HPDE6-E6E7 (cell line): ENCODE results near the gene ESYT2.

ENCODE experiments used
- DNase-seq: peaks from one replicate; pipeline ENCODE4 v3.0.0; 2011; ENCODE audit warnings: missing footprints; ENCODE audit errors: extremely low spot score

The ESYT2 gene

GRCh38 chr7:158827411-158828132 lies 1.7 kb downstream of the ESYT2 start:
- no peak for DNase-seq

- no peak for DNase-seq
Measured at GRCh38 chr7:158825628-158826289, 3.5 kb downstream of the ESYT2 start.

GRCh38 chr7:158824028-158824427 lies 5.3 kb downstream of the ESYT2 start:
- no peak for DNase-seq

- DNase-seq: peak; percentile 66
Measured at GRCh38 chr7:158821171-158822031, 7.9 kb downstream of the ESYT2 start.

GRCh38 chr7:158820656-158821055 lies 8.7 kb downstream of the ESYT2 start:
- no peak for DNase-seq

GRCh38 chr7:158819571-158820203 lies 9.6 kb downstream of the ESYT2 start:
- no peak for DNase-seq

- DNase-seq: peak; percentile 86
Measured at GRCh38 chr7:158818325-158819213, 10.7 kb downstream of the ESYT2 start.

- peak; percentile 60 for DNase-seq
Measured at GRCh38 chr7:158816995-158817394, 12.3 kb downstream of the ESYT2 start.

GRCh38 chr7:158816271-158816670 lies 13.0 kb downstream of the ESYT2 start:
- DNase-seq: no peak

- no peak for DNase-seq
Measured at GRCh38 chr7:158815800-158816128, 13.5 kb downstream of the ESYT2 start.

GRCh38 chr7:158815083-158815799 lies 14.1 kb downstream of the ESYT2 start:
- no peak for DNase-seq

- no peak for DNase-seq
Measured at GRCh38 chr7:158814637-158815036, 14.7 kb downstream of the ESYT2 start.

GRCh38 chr7:158812684-158813083 lies 16.6 kb downstream of the ESYT2 start:
- no peak for DNase-seq

- no peak for DNase-seq
Measured at GRCh38 chr7:158811894-158812293, 17.4 kb downstream of the ESYT2 start.

- no peak for DNase-seq
Measured at GRCh38 chr7:158811461-158811860, 17.8 kb downstream of the ESYT2 start.

- DNase-seq: no peak
Measured at GRCh38 chr7:158810846-158811245, 18.5 kb downstream of the ESYT2 start.

GRCh38 chr7:158809596-158809995 lies 19.7 kb downstream of the ESYT2 start:
- no peak for DNase-seq

GRCh38 chr7:158808126-158808525 lies 21.2 kb downstream of the ESYT2 start:
- no peak for DNase-seq

GRCh38 chr7:158805937-158806336 lies 23.4 kb downstream of the ESYT2 start:
- DNase-seq: no peak

GRCh38 chr7:158805414-158805813 lies 23.9 kb downstream of the ESYT2 start:
- DNase-seq: no peak
